Measurements from ENCODE around the gene GLT1D1.
"Not testable (repeated sequence)": the region's sequence is repeated elsewhere in the genome, so short reads cannot be mapped to it uniquely, and the experiment has no call there.

The GLT1D1 gene

DNA sequence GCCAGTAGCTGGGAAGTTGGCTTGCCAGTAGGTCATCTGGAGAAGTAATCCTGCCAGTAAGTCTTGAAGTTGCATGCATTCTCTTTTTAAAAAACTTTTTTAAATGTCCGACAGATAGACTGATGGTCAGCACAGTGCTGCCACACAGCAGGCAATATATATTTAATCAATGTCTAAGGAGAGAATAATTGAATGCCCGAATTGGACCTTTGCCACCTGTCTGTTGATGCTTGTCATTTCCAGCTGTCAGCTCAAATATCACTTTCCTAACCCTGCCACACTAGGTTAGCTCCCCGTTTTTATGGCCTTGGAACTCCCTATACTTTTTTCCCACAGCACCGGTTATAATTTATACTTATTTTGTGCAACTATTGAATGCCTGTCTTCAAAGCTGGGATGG, 27.4 kb upstream of the GLT1D1 start:
- in situ Hi-C loops (cut with HindIII; ENCODE audit: low pct_unique_long_range_greater_than_20kb, low sequenced_read_pairs): no loop called here
- TF ChIP-seq JUND (IDR thresholded peaks at IDR 0.05; ENCODE audit: low read depth): no peak
- DNase-seq (ENCODE audit: low read depth in 1 of 2, low spot score in 1 of 2): no peak

DNA sequence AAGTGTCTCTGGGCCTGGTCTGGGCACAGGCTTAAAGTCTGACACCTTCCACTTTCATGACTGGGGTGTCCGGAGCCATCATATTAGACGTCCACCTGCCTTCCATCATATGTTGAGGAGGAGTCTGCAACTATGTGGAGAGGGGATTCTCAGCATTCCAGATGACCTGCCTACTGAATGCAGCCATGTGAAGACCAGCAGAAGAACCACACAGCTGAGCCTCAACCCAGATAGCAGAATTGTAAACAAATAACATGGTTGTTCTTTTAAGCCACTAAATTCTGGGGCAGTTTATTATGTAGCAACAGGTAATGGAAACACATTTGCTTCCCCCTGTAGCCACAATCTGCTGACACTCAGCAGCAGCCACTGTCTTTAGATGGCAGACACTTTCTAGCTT, 25.6 kb upstream of the GLT1D1 start:
- in situ Hi-C loops (cut with HindIII; ENCODE audit: low pct_unique_long_range_greater_than_20kb, low sequenced_read_pairs): no loop called here
- DNase-seq (ENCODE audit: low read depth in 1 of 2, low spot score in 1 of 2): no peak
- no peak for TF ChIP-seq JUND (IDR thresholded peaks at IDR 0.05; ENCODE audit: low read depth)

DNA sequence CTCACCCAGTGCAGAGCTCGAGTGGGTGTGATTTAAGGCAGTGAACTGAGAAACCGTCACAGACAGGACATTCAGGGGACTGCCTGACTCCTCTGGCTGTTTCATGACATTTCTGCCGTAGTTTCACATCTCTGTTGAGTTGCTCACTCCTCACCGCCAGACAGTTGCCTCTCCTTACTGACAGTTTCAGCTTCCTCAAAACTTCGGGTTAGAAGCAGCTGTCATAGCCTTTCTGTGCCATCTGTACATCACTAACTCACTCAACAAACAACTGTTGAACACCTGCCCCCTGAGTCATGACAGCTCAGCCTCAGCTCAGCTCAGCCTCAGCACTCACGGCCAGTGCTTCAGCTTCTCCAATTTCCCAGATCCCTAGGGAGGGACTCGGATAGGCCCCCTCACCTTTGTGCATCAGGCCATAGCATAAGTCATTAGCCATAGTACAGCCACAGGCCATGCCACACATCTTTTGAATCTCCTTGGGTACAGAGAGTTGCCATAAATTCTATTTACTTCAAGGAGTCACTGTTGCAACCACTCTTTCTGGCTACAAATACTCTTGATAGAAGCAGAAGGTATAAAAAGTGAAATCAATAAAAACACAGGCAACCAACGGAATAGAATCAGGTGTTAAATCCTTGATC, 23.3 kb upstream of the GLT1D1 start:
- DNase-seq (ENCODE audit: low read depth in 1 of 2, low spot score in 1 of 2): no peak
- TF ChIP-seq JUND (IDR thresholded peaks at IDR 0.05; ENCODE audit: low read depth): no peak
- in situ Hi-C loops (cut with HindIII; ENCODE audit: low pct_unique_long_range_greater_than_20kb, low sequenced_read_pairs): no loop called here

DNA sequence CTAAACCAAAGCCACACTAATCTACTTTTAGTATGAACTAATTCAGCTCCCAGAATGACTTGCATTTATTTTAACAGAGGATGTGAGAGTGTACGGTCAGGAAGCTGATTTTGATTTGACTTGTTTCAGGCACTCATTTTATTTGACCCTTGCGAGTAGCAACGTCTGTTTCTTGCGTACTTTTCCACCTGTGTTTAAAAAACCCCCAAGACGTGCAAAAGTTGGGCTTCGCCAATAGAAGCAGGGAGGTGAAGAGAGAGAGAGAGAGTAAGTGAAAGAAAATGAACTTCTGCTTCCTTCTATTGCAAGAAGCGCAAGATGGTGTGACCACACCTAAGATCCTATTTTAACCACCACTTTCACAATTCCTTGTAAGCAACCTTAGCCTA, 22.8 kb upstream of the GLT1D1 start:
- DNase-seq (ENCODE audit: low read depth in 1 of 2, low spot score in 1 of 2): no peak
- TF ChIP-seq JUND (IDR thresholded peaks at IDR 0.05; ENCODE audit: low read depth): no peak
- in situ Hi-C loops (cut with HindIII; ENCODE audit: low pct_unique_long_range_greater_than_20kb, low sequenced_read_pairs): no loop called here

DNA sequence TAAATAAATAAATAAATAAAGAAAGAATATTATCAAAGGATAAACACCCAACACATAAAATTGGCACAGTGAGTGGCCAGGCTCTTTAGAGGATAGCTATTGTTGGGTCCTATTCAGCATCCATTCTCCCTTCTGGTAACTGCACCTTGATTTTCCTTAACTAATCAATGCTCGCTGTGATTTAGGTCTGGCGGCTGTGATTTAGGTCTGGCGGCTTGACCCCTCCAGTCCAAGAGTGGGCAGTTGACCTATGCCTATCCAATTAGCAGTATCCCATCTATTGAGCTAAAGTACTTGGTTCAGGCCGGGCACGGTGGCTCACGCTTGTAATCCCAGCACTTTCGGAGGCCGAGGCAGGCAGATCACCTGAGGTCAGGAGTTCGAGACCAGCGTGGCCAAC, 19.9 kb upstream of the GLT1D1 start:
- in situ Hi-C loops (cut with HindIII; ENCODE audit: low pct_unique_long_range_greater_than_20kb, low sequenced_read_pairs): no loop called here
- no peak for DNase-seq (ENCODE audit: low read depth in 1 of 2, low spot score in 1 of 2)
- TF ChIP-seq JUND (IDR thresholded peaks at IDR 0.05; ENCODE audit: low read depth): no peak

DNA sequence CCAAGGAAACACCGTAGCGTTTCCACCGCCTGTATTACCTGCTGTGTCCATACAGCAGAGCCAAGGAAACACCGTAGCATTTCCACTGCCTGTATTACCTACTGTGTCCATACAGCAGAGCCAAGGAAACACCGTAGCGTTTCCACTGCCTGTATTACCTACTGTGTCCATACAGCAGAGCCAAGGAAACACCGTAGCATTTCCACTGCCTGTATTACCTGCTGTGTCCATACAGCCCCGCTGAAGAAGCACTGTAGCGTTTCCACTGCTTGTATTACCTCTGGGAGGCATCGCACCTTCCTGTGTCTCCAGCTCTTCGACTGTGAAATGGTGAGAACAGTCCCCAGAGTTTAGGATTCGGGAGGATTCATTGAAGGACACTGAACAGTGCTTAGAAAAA, 13.4 kb upstream of the GLT1D1 start:
- in situ Hi-C loops (cut with HindIII; ENCODE audit: low pct_unique_long_range_greater_than_20kb, low sequenced_read_pairs): not testable (repeated sequence)
- DNase-seq (ENCODE audit: low read depth in 1 of 2, low spot score in 1 of 2): peak in 1 of 2 experiments; percentile 52

DNA sequence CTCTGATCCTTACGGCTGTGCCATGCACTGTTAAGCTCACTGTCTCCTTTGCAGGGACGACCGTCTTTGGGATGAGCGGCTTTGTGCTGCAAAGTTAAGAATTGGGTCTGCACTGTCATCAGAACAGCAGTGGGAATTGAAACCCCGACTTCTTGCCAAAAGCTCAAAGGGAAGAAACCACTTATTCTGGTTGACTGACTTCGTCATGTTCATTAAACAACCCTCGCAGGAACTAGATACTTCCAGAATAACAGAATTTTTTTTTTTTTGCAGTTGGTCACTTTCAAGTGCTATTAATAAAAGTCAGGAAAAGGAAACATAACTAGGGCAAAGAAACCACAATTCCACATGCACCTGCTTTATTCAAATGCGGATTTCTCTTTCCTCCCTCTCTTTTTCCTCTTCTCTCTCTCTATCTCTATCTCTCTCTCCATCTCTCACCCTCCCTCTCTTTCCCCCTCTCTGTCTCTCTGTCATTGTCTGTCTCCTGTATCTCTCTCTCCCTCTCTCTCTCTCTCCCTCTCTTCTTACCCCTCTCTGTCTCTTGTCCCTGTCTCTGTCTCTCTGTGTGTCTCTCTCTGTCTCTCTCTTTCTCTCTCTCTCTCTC, 12.3 kb upstream of the GLT1D1 start:
- no peak for DNase-seq (ENCODE audit: low read depth in 1 of 2, low spot score in 1 of 2)
- in situ Hi-C loops (cut with HindIII; ENCODE audit: low pct_unique_long_range_greater_than_20kb, low sequenced_read_pairs): no loop called here

DNA sequence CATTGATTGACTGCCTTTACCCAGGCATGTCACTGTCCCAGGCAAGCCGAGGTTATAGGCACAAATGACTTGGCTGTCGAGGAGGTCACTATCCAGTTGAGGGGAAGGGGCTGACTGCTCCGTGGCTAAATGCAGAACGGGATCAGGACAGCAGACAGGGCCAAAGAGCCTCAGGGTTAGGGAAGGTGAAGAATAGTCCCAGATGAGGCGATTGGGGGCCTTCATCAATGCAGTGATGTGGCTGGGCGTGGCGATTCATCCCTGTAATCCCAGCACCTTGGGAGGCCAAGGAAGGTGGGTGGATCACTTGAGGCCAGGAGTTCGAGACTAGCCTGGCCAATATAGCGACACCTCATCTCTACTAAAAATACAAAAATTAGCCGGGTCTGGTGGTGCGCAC, 10.7 kb upstream of the GLT1D1 start:
- no peak for TF ChIP-seq JUND (IDR thresholded peaks at IDR 0.05; ENCODE audit: low read depth)
- in situ Hi-C loops (cut with HindIII; ENCODE audit: low pct_unique_long_range_greater_than_20kb, low sequenced_read_pairs): no loop called here

More for the DNA sequence above, 12.3 kb upstream of the GLT1D1 start:
- TF ChIP-seq JUND (IDR thresholded peaks at IDR 0.05; ENCODE audit: low read depth): no peak

DNA sequence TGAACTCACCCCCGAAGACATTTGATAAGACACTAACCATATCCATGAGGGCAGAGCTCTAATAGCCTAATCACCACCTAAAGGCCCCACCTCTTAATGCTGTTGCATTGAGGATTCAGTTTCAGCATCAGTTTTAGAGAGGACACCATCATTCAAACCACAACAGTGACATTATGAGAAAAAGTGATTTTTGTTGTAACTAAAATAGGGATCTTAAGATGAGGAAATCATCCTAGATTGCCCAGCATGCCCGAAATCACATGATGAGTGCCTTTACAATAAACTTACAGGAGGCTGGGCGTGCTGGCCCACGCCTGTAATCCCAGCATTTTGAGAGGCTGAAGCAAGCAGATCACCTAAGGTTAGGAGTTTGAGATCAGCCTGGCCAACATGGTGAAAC, 9.7 kb upstream of the GLT1D1 start:
- in situ Hi-C loops (cut with HindIII; ENCODE audit: low pct_unique_long_range_greater_than_20kb, low sequenced_read_pairs): no loop called here
- DNase-seq (ENCODE audit: low read depth in 1 of 2, low spot score in 1 of 2): no peak
- no peak for TF ChIP-seq JUND (IDR thresholded peaks at IDR 0.05; ENCODE audit: low read depth)

More for the DNA sequence above, 10.7 kb upstream of the GLT1D1 start:
- no peak for DNase-seq (ENCODE audit: low read depth in 1 of 2, low spot score in 1 of 2)

DNA sequence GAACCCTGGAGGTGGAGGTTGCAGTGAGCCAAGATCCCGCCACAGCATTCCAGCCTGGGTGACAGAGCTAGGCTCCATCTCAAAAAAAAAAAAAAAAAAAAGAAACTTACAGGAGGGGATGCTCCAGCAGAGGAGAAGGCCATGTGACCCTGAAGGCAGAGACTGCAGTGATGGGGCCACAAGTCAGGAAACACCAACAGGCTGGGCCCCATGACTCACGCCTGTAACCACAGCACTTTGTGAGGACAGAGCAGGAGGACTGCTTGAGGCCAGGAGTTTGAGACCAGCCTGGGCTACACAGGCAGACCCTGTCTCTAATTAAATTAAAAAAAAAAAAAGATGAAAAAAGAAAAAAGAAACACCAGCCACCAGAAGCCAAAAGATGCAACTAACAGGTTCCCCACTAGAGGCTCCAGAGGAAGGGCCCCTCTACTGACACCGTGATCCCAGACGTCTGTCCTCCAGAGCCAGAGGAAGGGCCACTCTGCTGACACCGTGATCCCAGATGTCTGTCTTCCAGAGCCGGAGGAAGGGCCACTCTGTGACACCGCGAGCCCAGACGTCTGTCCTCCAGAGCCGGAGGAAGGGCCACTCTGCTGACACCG, 9.1 kb upstream of the GLT1D1 start:
- DNase-seq (ENCODE audit: low read depth in 1 of 2, low spot score in 1 of 2): peak in 1 of 2 experiments; percentile 33

DNA sequence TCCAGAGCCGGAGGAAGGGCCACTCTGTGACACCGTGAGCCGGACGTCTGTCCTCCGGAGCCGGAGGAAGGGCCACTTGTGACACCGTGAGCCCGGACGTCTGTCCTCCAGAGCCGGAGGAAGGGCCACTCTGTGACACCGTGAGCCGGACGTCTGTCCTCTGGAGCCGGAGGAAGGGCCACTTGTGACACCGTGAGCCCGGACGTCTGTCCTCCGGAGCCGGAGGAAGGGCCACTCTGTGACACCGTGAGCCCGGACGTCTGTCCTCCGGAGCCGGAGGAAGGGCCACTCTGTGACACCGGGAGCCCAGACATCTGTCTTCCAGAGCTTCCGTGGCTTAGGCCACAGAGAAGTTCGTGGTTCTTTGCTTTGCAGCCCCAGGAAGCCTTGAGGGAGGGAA, 6.6 kb upstream of the GLT1D1 start:
- in situ Hi-C loops (cut with HindIII; ENCODE audit: low pct_unique_long_range_greater_than_20kb, low sequenced_read_pairs); DNase-seq (ENCODE audit: low read depth in 1 of 2, low spot score in 1 of 2): not testable (repeated sequence)

More for the DNA sequence above, 9.1 kb upstream of the GLT1D1 start:
- in situ Hi-C loops (cut with HindIII; ENCODE audit: low pct_unique_long_range_greater_than_20kb, low sequenced_read_pairs): no loop called here
- TF ChIP-seq JUND (IDR thresholded peaks at IDR 0.05; ENCODE audit: low read depth): no peak

DNA sequence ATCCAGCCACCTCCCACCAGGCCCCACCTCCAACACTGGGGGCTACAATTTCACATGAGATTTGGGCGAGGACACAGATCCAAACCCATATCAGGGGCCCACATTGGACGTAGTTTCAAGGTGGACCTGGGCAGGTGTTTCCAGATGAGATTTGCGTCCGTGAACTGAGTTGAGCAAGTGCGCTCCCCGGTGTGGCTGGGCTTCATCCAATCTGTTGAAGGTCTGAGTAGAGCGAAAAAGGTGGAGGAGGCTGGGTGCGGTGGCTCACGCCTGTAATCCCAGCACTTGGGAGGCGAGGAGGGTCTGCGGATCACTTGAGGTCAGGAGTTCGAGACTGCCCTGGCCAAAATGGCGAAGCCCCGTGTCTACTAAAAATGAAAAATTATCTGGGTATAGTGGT, 4.9 kb upstream of the GLT1D1 start:
- TF ChIP-seq JUND (IDR thresholded peaks at IDR 0.05; ENCODE audit: low read depth): no peak
- in situ Hi-C loops (cut with HindIII; ENCODE audit: low pct_unique_long_range_greater_than_20kb, low sequenced_read_pairs): no loop called here
- DNase-seq (ENCODE audit: low read depth in 1 of 2, low spot score in 1 of 2): no peak

DNA sequence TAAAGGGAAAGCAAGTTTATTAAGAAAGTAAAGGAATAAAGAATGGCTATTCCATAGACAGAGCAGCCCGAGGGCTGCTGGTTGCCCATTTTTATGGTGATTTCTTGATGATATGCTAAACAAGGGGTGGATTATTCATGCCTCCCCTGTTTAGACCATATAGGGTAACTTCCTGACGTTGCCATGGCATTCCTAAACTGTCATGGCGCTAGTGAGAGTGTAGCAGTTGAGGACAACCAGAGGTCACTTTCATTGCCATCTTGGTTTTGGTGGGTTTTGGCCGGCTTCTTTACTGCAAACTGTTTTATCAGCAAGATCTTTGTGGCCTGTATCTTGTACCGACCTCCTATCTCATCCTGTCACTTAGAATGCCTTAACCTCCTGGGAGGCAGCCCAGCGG, 3.5 kb upstream of the GLT1D1 start:
- in situ Hi-C loops (cut with HindIII; ENCODE audit: low pct_unique_long_range_greater_than_20kb, low sequenced_read_pairs); DNase-seq (ENCODE audit: low read depth in 1 of 2, low spot score in 1 of 2): not testable (repeated sequence)

DNA sequence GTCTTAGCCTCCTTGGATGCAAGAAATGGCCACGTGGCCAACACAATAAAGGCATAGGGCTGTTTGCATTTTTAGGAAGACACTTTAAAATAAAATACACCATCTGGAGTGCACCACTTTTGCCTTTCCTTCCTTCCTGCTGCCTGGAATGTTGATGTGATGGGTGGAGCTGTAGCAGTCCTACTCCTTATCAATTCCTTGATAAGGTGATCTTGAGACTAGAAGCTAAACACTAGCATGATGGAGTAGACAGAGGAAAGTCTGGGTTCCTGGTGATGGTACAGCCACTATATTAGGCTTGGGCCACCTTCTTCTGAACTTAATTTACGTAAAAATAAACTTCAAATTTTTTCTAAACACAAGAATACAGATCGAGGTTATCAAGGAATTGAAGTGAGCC, 2.9 kb upstream of the GLT1D1 start:
- in situ Hi-C loops (cut with HindIII; ENCODE audit: low pct_unique_long_range_greater_than_20kb, low sequenced_read_pairs): no loop called here
- no peak for TF ChIP-seq JUND (IDR thresholded peaks at IDR 0.05; ENCODE audit: low read depth)
- DNase-seq (ENCODE audit: low read depth in 1 of 2, low spot score in 1 of 2): no peak

DNA sequence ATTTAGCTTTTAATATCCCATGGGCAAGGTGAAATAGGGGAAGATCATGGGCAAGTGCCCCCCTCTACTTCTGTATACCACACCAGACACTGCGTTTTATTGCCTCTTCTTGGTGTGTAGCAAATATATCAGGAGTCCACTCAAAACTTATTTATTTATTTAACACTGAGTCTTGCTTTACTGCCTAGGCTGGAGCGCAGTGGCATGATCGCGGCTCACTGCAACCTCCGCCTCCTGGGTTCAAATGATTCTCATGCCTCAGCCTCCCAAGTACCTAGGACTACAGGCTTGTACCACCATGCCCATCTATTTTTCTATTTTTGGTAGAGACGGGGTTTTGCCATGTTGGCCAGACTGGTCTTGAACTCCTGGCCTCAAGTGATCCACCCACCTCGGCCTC, 1.8 kb upstream of the GLT1D1 start:
- DNase-seq (ENCODE audit: low read depth in 1 of 2, low spot score in 1 of 2); in situ Hi-C loops (cut with HindIII; ENCODE audit: low pct_unique_long_range_greater_than_20kb, low sequenced_read_pairs): not testable (repeated sequence)
